Hematopoietic multipotent progenitor cell (in vitro differentiated cells): ENCODE measurements around the gene UBXN6. TPM values are rescaled to one million over a fixed set of nuclear protein-coding genes. Genes with fewer than 3 reads are reported as not detected.
A peak's percentile ranks its signal among the peaks of the same experiment; 100 is the strongest.

Experiments
- DNase-seq, 3 donors: peaks; one replicate each; pipeline ENCODE4 v3.0.0-alpha.2; 2011 to 2015; ENCODE audit warnings: low read depth in 2 of 3, low spot score in 2 of 3
- total RNA-seq: library from RNA; depleted of rRNA; stranded (reverse); fragments of >200 nt; gene quantifications from one replicate; pipeline ENCODE4 v1.2.3, GENCODE V29; 2012

UBXN6 gene
- total RNA-seq = 69.7 TPM

GRCh38 chr19:4457654-4458395 is at the start of gene UBXN6:
Gene UBXN6, minus strand, starts transcription at chr19:4457794. Its CDS starts 97 bp downstream, at chr19:4457697.
- DNase-seq = peak; percentile 92 to 99 (median 99)

DNA sequence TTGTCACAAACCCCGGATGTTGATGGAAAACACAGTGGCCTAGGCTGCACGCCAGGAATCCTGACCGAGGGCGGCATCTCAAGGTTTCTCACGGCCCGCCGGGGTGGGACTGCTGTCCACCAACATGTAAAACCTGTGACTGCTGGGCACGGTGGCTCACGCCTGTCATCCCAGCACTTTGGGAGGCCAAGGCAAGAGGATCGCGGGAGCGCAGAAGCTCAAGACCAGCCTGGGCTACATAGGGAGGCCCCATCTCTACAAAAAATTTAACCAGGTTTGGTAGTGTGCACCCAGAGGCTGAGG is 49.5 kb upstream of the UBXN6 start:
- no peak for DNase-seq

DNA sequence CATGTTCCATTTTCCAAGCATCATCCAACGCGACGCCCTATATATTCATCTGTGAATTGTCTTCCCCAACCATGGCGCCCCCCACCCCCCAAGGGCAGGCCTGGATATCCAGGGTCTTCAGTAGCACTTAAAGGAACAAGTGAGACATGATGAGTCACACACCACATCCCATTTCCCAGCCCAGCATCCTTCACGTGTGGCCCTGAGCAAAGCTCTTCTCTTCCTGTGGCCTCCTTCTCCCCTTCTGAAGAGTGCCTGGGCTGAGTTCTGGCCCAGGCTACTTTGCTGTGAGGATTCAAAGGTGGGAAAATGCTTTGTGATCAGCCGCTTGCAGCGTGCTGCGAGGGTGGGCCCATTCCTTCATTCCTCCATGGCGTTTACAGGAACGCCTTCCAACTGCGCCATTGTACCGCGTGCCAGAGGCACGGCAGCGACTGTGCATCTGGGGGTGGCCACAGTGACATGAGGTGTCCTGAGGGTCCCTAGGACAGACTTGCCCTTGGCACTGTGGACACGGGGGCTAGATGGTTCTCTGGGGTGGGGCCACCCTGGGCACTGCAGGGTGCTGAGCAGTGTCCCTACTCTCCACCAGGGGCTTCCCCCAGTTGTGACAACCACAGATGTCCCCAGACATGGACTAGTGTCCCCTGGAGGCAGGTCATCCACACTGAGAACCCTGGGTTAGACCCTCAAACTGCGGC is 49.0 kb upstream of the UBXN6 start:
- peak in 1 of 3 donors; percentile 27 for DNase-seq

- no peak for DNase-seq
Measured at GRCh38 chr19:4505570-4506448, 48.2 kb upstream of the UBXN6 start.

DNA sequence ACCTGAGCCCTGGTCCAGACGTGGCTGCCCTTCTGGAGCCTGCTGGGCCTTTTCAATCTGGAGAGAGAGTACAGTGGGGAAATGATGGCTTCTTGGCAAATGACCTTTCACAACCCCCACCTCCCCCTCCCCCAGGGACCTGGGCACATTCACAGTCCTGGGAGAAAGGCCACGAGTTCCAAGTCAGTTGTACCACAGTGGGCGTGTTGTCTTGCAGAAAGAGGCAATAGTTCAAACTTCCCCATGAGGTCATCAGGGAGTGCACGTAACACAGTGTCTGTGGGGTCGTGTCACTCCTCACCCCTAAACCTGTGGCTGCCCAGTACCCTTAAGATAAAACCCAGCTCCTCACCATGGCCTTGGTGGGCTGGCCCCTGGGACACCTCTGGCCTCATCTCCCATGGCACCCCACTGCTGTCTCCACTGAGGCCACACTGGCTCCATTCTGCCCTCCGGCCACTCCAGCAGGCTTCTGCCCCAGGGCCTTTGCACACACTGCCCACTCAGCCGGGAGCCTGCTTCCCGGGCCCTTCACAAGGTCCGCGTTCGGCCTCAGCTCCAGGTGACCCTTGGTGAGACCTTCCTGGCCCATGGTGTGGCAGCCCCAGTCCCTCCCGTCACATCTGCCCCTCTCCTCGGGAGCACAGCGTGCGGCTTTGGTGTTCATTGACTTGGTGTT is 47.4 kb upstream of the UBXN6 start:
- no peak for DNase-seq

- DNase-seq = no peak
Measured at GRCh38 chr19:4504297-4504701, 46.7 kb upstream of the UBXN6 start.

DNA sequence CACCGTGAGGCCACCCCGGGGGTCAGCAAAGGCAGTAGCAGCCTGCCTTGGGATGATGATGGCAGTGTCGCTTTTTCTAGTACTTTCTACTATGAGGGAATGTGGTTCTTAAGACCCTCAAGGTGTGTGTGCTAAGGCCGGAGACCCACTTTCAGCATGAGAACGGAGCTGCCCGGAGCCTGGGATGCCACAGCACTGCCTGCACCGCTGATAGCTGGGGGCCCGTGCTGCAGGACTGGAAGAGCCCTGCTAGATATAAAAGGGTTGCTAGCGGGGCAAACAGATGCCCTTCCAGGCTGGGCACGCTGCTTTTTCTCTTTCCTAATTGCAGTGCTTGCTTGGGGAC is 46.2 kb upstream of the UBXN6 start:
- DNase-seq = no peak

DNA sequence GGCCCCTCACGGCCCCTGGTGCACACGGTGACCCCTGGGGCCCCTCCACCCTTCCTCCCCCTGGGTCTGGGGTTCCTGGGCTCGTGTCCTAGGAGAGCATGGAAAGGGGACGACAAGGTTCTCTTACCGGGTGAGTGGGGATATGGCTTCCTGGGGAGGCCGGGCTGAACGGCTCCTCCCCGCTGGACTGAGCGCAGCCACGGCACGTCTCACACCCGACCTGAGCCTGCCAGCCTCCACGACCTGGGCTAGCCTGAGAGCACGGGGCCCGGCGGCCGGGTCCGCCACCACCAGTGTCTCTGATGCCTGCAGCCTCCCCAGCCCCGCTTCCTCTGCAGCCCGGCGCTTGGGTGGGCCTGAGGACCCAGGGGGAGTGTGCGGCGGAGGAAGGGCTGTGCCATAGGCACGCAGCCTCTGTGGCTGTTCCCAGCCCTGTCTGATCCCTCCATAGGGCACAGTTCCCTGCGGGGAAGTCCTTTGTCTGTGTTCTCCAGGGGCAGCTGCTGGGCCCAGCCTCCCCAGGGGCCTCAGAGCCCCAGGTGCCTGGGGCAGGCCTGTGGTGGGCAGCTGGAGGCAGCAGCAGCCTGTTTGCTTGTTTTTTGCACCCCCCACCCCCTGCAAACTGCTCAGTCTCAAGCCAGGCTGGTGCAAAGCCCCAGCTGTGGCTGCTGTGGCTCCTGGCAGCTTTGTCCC is 45.7 kb upstream of the UBXN6 start:
- no peak for DNase-seq

DNA sequence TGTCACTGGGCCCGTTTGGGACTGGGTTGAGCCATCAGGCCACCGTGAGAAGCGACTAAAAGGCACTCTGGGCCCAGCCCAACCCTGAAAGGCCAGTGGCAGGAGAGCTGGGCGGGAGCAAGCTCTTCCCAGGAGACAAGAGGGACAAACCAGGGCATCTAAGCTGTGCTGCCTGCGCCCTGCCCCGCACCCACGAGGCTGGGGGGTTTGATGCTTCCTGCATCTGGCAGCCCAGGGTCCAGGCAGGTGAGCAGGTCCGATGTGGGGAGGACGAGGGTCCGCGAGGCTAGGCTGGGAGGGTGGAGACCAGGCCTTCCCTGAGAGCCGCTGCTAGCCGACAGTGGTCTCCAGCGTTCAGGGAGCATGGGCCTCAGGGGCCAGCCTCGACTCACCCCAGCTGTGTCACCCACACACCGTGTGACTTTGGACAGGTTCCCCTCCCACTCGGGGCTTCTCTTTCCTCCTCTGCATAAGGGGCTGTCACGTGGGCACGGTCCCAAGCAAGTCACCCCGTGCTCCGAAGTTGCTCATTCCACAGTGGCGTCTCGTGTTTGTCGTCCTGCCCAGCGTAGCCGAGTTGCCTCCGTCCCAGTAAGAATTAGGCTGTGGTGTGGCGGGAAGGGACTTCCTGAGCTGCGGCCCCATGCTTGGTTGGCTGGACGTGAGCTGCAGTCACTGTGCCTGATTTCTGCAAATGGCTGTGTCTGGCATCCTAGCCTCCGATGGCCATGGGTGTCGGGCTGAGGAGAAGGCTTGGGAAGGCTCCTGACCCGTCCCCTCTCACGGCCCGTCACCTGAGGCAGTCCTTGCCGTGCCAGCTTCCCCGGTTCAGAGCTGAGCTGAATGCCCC is 44.9 kb upstream of the UBXN6 start:
- no peak for DNase-seq

- DNase-seq = no peak
Measured at GRCh38 chr19:4501691-4502090, 44.1 kb upstream of the UBXN6 start.

- no peak for DNase-seq
Measured at GRCh38 chr19:4500841-4501591, 43.4 kb upstream of the UBXN6 start.

GRCh38 chr19:4499855-4500254 is 42.3 kb upstream of the UBXN6 start:
- no peak for DNase-seq

DNA sequence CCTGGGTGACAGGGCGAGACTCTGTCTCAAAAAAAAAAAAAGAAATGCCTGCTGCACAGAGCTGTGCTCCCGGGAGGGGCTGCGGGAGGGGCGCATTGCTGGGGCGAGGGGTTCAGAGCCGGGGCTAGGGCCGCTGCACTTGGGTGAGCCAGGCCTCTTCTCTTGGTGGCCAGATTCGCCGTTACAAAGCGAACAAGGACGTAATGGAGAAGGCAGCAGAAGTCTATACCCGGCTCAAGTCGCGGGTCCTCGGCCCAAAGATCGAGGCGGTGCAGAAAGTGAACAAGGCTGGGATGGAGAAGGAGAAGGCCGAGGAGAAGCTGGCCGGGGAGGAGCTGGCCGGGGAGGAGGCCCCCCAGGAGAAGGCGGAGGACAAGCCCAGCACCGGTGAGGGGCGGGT is 41.7 kb upstream of the UBXN6 start:
- no peak for DNase-seq

DNA sequence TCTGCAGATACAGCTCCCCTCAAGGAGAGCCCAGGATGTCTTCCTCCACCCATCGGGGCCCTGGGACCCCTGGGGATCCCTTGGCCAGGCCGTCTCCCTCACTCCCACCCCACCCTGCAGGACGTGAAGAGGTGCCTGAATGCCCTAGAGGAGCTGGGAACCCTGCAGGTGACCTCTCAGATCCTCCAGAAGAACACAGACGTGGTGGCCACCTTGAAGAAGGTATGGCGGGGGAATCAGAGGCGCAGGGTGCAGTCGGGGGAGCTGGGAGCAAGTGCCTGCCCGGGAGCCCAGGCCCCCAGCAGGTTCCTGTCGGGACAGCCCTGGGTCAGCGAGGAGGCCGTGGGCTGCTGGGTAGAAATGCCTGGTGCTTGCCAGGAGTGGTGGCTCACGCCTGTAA is 41.1 kb upstream of the UBXN6 start:
- DNase-seq = no peak

GRCh38 chr19:4497770-4498389 is 40.3 kb upstream of the UBXN6 start:
- DNase-seq = no peak

GRCh38 chr19:4496304-4496703 is 38.7 kb upstream of the UBXN6 start:
- DNase-seq = no peak

DNA sequence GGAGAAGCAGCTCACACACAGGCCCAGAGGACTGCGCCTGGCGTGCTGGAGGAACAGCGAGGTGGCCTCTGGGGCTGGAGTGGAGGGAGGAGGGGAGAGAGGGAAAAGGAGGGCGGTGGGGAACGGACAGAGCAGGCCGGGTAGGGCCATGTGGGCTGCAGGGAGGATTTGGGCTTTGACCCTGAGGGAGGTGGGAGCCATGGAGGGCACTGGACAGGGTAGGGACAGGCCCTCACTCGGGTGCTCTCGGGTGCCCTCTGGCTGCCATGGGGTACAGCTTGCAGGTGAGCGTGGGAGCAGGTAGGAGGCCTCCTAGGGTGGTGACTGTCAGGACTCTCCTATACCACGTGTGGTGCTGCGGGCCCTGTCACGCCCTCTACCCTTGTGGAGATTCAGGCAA is 37.9 kb upstream of the UBXN6 start:
- no peak for DNase-seq

DNA sequence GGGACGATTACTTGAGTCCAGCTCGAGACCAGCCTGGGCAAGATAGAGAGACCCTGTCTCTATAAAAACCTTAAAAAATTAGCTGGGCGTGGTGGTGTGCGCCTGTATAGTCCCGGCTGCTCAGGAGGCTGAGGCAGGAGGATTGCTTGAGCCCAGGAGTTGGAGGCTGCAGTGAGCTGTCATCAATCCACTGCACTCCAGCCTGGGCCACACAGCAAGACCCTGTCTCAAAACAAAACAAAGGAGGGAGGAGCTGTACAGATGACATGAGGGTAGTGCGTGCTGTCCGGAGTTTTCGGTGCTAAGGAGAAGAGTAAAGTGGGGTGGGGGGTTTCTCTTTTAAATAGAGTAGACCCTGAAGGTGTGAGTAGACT is 37.1 kb upstream of the UBXN6 start:
- DNase-seq = no peak
